ENCODE measurements around the gene FAAH.

FAAH gene

DNA sequence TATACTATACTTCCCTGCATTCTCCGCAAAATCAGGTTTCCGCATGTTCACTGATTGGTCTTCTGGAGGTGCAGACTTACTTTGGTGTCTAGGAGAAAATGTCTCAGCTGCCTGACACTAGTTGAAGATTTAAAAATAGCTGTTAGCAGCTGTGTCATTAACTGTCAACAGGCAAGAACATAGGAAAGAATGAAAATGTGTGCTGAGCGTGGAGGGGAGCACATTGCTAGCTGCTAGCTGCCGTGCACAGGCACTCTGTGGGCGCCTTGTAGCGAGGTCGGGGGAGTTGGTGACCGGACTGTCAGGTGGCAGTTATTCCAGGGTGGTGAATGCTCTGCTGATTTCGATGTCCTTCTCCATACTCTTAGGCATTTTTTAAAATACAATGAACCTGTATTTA, 5.2 kb downstream of the FAAH start:
- DNase-seq, result no peak

DNA sequence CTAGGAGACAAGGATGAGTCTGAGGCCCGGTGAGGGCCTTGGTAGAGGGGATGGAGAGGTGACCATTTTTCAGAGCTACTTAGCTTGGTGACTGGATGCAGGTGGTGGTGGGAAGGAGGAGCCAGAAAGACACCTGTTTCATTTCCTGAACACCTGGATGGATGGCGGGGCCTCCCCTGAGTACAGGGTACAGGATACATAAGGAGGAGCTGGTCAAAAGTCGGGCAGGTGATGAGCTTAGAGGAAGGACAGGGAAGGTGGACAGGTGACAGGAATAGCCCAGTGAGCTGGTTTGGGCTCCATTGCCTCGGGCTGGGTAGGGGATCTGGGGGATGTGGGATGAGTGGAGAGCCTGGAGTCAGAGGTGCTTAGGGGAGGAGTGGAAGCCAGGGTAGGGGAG, 6.3 kb downstream of the FAAH start:
- no peak for DNase-seq

DNA sequence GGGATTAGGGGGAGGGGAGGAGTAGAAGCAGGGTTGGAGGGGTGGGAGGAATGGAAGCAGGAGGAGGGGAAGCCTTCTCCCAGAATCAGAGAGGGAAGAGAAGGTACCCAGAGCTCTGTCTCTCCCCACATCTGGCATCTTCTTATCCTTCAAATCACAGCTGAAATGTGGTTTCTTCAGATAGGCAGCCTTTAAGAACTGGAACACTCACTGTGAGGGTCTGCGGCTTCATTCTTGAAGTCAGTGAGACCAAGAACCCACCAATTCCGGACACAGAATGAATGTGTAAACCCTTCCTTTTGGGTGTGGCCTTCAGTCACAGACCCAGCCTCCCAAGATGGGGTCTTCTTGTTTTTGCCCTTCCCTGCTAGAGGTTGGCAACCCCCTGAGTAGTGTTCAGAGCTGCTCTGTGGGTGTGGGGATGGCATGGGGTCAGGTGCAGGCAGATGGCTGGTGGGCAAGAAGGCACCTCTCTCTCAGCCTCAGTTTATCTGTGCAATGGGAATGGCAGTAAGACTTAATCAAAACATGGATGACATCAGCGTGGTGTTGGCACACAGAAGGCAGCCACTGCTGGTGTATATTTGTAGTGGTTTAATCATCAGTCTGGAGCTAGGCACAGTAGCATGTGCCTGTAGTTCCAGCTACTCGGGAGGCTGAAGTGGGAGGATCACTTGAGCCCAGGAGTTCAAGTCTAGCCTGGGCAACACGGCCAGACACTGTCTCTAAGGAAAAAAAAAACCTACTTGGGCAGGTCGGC, 7.2 kb downstream of the FAAH start:
- DNase-seq, result no peak

DNA sequence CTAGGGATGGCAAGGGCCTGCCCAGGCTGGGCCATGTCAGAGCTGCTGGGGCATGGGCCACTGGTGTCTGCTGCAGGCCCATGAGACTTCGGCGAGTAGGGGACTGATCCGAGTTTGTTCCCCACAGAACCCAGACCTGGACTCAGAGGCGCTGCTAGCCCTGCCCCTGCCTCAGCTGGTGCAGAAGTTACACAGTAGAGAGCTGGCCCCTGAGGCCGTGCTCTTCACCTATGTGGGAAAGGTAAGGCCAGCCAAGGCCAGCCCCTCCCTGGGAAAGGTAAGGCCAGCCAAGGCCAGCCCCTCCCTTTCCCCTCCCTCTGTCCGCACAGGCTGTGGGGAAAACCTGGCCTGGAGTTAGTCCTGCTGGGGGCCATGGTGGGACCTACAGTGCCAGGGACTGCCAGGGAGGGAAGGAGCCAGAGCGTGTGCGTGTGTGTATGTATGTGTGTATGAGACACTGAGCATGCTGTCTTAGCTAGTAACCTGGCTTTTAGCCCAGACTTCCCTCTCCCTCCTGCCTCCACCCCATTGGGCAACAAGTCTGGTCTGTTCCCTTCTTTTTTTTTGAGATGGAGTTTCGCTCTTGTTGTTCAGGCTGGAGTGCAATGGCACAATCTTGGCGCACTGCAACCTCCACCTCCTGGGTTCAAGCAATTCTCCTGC, 8.0 kb downstream of the FAAH start:
- DNase-seq, result peak; percentile 22

DNA sequence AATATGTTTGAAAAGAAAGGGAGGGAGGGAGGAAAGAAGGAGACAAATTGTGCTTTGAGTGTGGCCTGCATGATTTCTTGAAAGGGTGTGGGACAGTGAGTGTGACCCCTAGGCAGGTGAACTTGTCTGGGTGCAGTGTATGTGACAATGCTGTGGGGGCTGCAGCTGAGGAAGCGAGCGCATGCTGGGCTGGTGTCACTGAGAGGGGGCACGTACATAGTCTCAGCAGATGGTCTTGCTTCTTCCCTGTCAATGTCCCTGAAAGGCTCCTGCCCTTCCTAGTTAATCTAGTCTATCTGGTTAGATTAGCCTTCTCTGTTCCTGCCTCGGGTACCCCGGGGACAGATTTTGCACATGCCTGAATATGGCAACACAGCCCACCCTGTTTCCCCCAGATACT, 9.8 kb downstream of the FAAH start:
- DNase-seq, result no peak

DNA sequence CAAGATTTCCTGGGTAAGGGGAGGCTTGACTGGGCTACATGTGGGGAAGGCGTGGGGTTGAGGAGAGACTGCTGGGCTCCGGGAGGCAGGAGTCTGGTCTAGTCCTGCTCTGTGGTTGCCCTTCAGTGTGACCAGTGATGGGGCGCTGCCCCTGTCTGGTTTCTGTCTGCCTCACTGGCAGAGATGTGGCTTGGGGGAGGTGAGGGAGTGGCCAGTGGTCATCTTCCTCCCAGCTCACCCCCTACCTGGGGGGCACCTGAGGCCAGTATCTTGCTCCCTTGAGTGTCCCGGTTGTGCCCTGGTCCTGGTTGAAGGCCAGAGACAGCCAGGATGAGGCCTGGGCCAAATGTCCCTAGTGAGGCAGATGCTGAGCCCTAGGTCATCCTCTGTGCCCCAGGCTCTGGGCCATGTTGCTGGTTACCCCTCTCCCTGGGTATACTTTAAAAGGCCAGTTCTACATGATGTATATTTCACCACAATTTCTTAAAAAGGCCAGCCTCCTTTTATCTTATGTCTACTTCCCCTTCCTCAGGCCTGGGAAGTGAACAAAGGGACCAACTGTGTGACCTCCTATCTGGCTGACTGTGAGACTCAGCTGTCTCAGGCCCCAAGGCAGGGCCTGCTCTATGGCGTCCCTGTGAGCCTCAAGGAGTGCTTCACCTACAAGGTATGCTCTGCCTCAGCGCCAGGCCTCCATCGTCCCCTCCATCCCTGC, 10.5 kb downstream of the FAAH start:
- no peak for DNase-seq

DNA sequence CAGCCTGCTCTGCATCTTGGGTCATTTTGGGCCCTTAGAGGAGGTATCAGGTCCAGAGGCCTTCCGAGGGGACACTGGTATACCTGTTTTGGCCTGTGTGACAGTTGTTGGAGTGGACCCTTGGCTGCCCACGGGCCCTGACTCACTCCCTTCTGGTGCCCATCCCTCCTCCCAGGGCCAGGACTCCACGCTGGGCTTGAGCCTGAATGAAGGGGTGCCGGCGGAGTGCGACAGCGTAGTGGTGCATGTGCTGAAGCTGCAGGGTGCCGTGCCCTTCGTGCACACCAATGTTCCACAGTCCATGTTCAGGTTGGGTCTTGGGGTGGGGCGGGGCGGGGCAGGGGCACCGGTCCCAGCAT, 11.1 kb downstream of the FAAH start:
- no peak for DNase-seq

DNA sequence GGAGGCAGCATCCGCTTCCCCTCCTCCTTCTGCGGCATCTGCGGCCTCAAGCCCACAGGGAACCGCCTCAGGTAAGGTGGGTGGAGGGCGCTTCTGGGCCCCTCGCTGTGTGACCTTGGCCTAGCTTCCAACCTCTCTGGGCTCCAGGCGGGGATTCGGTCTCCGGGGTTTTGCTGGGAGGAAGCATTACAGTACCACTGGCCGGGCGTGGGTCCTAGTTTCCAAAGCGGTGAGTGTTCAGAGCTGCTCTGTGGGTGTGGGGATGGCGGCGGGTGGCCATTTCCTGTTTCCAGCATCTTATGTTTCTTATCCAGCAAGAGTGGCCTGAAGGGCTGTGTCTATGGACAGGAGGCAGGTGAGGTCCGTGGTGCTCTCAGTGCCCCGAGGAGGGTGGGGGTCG, 11.6 kb downstream of the FAAH start:
- DNase-seq, result no peak

DNA sequence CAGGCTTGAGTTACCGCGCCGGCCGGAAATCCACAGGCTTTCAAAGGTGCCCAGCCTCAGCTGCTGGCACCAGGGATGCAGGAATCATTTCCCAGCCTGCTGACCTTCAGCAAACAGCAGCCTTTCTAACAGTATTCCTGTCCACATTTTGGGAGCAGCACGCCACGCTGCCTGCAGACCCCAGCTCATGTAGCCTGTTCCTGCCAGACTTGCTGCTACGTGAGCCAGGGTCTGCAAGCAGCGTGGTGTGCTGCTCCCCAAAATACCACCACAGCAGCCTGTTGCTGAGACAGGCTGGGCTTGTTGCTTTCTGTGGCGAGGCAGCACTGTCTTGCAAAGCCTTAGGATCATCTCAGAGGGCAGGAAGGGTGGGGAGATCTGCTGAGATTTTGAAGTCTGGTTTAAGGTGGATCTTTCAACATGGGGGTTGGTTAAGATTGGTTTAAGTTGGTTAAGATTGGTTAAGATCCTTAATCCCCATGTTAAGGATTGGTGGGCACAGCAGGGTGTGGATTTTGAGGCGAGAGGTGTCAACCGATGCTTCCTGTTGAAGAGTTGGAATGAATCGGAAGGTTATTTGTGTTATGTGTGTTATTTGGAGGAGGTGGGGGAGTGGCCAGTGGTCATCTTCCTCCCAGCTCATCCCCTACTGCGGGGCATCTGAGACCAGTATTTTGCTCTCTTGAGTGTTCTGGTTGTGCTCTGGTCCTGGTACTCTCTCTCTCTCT, 12.9 kb downstream of the FAAH start:
- peak; percentile 68 for DNase-seq

DNA sequence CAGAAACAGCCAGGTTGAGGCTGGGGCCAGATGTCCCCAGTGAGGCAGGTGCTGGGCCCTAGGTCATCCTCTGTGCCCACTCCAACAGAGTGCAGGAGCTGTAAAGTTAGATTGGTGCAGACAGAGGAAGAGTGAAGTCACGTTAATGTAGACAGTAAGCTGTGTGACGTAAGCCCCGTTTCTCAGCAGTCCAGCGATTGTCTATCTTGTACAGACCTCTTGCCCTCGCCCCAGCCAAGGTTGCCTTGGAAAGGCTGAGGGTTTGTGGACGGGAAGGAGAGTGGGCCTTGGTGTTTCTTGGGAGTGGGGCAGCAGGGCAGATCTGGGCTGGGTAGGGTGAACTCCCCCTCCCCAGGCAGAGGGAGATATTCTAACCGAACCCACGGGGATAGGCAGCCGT, 13.5 kb downstream of the FAAH start:
- DNase-seq, result no peak

DNA sequence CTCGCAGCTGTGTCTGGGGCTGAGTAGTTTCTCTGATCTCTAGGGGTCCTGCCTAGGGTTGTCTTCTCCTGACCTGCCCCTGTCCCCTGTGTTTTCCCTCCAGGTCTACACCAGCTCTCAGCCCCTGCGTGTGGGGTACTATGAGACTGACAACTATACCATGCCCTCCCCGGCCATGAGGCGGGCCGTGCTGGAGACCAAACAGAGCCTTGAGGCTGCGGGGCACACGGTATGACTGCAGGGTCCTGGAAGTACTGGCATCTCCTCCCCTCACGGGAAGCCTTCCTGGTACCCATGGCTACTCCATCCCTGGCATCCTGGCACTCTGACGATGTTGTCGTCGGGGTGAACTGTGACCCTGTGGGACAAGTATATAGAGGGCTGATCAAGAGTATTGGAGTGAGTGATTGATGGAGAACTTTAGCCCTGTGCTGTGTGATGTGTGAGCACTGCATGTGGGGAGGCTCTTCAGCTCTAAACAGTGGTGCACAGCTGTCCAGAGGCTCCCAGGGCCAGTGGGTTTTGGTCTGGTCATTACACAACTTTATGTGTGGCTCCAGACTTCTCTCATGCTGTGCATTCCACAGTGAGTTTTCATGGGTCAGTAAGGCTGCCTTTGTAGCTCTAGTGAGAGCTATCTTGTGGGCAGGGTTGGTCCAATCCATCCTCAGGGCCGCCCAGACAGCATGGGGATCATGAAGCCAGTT, 14.4 kb downstream of the FAAH start:
- no peak for DNase-seq

DNA sequence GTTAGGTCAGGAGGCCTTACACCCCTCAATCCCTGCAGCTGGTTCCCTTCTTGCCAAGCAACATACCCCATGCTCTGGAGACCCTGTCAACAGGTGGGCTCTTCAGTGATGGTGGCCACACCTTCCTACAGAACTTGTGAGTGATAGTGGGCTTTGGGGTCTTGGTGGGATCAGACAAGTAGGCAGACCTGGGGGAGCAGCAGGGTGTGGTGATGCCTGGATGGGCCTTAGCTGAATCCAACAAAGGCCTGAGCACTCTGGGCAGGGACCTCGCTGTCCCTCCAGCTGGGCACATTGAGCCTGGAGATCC, 14.9 kb downstream of the FAAH start:
- no peak for DNase-seq

DNA sequence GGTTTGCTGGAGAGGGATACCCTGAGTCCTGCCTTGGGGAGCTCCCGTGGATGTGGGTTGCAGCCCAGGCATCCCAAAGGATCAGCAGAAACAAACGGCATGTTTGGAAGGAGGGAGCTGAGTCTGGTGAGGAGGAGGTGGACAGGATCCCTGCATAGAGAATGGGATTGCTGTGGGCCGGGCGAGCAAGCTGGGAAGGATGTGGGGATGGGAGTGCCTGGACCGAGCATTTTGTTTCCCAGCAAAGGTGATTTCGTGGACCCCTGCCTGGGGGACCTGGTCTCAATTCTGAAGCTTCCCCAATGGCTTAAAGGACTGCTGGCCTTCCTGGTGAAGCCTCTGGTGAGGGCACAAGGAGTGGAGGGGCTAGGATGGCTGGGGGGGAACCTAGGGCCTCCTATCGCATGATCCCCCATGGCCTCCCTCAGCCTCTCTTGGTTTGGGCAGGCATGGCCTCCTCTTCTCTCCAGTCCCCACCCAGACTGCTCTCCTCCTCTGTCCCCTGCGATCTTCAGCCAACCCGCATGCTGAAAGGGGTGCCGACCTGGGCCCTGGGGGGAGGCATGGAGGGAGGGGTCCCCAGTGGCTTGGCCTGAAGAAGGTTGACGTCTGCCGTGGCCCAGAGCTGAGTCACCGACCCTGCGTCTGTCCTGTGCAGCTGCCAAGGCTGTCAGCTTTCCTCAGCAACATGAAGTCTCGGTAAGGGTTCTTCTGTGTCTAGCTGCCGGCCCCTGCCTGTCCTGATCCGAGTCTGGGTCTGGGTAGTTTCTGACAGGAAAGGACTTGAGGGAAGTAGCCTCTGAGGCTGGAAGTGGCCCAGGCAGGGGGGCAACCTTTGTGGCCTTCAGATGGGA, 16.3 kb downstream of the FAAH start:
- no peak for DNase-seq

DNA sequence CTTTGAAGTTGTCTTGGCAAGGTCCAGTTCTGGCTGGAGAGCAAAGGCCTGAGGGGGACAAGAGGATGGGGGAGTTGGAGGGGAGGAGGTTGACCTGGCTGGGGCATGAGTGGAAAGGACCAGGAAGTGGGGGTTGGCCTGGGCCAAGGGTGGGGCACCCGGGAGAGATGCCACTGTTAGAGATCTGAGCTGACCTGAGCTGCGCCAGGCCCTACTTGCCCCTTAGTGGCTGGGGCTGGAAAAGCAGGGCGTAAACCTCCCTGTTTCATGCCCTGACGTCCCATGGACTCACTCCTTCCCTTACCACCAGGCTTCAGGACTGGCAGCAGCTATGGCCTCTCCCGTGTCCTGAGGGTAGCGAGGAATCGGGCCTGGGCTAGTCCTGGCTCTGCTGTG, 16.9 kb downstream of the FAAH start:
- no peak for DNase-seq

DNA sequence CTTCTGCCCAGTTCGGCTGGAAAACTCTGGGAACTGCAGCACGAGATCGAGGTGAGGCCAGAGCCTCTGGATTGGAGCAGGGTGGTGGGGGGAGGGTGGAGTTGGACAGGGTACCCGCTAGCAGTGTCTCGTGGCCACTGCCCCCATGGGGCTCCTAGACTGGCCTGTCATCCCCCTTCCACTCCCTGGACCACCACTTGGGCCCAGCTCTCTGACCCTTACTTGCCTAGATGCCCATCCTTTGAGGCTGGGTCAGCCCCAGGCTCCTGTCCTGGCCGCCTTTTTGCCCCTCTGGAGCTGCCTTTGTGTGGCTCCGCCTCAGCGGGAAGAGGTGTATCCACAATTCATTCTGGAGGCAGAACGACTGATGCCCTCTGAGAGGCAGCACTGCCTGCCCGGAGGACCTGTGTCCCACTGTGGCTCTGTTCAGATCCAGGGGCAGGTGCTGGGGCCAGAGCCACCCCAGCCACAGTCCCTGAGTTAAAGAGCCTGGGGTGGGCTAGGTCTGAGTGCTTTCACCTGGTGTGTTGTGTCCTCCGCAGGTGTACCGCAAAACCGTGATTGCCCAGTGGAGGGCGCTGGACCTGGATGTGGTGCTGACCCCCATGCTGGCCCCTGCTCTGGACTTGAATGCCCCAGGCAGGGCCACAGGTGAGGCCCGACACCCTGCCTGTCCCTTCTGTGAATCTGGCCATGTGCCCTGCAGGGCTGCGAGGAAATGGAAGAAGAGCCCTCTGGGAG, 17.7 kb downstream of the FAAH start:
- no peak for DNase-seq

DNA sequence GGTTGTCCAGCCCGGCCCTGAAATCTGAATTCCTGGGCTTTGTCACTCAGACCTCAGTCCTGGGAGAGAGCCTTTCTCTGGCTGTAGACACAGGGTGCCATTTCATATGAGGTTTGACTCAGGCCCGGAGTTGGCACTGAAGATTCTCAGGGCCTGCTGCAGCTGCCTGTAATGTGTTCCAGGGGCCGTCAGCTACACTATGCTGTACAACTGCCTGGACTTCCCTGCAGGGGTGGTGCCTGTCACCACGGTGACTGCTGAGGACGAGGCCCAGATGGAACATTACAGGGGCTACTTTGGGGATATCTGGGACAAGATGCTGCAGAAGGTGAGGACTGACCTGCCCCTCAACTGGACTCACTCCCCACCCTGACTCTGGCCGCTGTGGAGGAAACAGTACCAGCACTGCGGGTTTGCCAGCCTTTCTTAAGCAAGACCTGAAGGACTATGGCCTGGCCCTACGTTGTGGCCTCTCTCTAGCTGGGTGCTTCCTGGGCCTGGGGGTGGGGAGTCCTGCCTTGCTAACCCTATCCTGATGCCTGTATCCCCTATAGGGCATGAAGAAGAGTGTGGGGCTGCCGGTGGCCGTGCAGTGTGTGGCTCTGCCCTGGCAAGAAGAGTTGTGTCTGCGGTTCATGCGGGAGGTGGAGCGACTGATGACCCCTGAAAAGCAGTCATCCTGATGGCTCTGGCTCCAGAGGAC, 18.9 kb downstream of the FAAH start:
- DNase-seq, result no peak

DNA sequence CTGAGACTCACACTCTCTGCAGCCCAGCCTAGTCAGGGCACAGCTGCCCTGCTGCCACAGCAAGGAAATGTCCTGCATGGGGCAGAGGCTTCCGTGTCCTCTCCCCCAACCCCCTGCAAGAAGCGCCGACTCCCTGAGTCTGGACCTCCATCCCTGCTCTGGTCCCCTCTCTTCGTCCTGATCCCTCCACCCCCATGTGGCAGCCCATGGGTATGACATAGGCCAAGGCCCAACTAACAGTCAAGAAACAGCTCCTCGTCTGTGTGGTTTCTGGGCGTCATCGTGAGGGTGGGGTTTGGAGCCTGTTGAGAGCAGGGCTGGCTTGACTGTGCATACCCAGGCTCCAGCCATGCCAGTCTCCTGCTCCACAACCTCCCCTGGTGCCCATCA, 19.5 kb downstream of the FAAH start:
- DNase-seq, result no peak

DNA sequence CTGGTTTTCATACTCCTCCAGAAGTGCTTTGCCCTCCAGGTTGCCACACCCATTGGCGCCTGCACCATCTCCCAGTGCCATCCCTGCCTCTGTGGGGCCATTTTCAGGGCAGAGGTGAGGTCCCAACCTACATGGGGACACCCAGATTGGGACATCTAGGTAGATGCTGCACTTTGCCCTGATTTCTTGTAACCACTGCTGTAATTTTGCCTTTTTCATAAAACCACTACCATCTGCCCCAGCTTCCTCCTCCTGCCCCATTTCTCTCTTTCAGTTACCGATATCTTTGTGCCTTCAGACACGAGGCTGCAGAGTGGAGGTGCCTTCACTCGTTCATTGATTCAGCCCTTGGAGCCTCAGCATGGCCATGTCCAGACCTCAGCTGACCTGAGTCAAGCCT, 21.4 kb downstream of the FAAH start:
- no peak for DNase-seq

DNA sequence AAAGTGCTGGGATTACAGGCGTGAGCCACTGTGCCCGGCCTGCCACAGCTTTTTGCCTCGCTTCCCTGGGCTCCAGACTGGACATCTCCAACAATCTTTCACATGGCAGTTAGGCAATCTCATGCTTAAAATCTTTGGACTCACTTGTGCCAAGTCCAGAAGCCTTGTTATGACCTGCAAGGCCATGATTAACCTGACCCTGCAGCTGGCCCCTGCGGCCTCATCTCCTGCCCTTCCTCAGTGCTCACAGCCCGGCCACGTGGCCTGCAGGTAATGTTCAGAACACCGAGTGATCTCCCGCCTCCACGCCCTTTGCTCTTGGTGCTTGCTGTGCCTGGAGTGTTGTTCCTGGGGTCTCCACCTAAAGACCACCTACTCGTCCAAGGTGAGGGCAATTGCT, 24.9 kb downstream of the FAAH start:
- DNase-seq, result no peak

DNA sequence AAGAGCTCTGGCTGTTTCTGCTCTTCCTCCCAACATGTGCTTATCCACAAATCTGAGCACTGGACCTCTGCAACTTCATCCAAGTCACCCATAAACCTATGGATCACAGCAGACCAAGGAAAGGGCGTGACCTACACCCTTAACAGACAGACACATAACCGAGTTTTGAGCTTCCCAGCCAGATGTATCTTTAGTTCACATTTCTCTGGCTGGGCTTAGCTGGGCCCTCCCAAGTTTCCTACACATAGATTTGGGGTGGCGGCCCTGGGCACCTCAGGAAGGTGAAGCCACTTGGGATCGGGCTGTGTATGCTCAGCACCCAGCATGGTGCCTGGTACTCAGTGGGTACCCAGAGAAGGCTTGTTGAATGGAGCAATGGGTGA, 26.4 kb downstream of the FAAH start:
- DNase-seq, result no peak

Measured in right kidney (tissue), 1 donor.